ENCODE results near the gene KSR1. TPM values are rescaled to one million over a fixed set of nuclear protein-coding genes. Genes with fewer than 3 reads are reported as not detected.

The KSR1 gene
- total RNA-seq, 2 experiments from 2014 or later = 19.4 to 25.3 TPM

DNA sequence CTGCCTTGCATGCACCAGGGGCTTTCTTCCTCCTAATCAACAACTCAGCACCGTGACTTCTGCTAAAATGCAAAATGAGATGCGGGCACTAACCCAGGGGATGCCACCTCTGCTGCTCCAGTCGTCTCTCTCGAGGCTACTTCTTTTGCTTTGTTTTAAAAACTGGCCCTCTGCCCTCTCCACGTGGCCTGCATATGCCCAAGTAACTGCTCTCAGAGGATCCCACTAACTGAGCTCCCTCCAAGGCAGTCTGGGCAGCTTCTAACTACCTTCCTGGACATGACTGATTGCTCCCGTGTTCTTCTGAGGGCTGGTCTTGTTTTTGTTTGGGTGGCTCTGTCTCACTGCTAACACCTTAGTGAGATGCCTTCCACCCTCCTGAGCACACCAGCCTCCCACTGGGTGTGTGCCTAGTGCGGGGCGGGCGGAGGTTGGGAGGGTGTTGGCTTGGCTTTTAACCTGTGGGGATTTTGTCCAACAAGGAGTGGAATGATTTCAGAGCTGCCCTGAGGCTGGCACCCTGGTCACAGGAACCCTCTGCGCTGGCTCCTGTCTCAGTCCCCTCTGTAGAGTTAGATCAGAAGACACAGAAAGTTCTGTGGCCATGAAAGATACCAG, 165.8 kb downstream of the KSR1 start:
- TF ChIP-seq, protein P1, sequence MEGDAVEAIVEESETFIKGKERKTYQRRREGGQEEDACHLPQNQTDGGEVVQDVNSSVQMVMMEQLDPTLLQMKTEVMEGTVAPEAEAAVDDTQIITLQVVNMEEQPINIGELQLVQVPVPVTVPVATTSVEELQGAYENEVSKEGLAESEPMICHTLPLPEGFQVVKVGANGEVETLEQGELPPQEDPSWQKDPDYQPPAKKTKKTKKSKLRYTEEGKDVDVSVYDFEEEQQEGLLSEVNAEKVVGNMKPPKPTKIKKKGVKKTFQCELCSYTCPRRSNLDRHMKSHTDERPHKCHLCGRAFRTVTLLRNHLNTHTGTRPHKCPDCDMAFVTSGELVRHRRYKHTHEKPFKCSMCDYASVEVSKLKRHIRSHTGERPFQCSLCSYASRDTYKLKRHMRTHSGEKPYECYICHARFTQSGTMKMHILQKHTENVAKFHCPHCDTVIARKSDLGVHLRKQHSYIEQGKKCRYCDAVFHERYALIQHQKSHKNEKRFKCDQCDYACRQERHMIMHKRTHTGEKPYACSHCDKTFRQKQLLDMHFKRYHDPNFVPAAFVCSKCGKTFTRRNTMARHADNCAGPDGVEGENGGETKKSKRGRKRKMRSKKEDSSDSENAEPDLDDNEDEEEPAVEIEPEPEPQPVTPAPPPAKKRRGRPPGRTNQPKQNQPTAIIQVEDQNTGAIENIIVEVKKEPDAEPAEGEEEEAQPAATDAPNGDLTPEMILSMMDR (IDR thresholded peaks at IDR 0.05) = no peak
- Mint-ChIP-seq H3K27ac (no peak overlapping the region), H3K27me3 (no peaks in the 10 kb centered on the region), H3K9me3 (no peaks in the 10 kb centered on the region), H3K4me1 (ENCODE audit: low read depth) (no peaks in the 10 kb centered on the region), H3K4me3 (no peak overlapping the region), H3K36me3 (ENCODE audit: low read depth) (peaks cover 41% of the 10 kb centered on the region)
- Histone ChIP-seq H3K4me3 (ENCODE audit: low read length) (no peak overlapping the region), H3K36me3 (ENCODE audit: insufficient read depth, low read length) (peaks cover 34% of the 10 kb centered on the region), H3K9me3 (ENCODE audit: control insufficient read depth in 1 of 2, insufficient read depth in 1 of 2, low read length in 2 of 2) (no peaks in the 10 kb centered on the region), H3K27ac (ENCODE audit: low read depth in 1 of 2, low read length in 2 of 2) (no peak overlapping the region), H3K4me1 (ENCODE audit: insufficient read depth, low read length) (no peaks in the 10 kb centered on the region), H3K27me3 (ENCODE audit: control insufficient read depth in 1 of 2, insufficient read depth in 2 of 2, low read length in 2 of 2) (no peaks in the 10 kb centered on the region)
- no peak for DNase-seq
- ChIA-PET POLR2A (no interaction called here), CTCF (no interaction called here)
- no peak for ATAC-seq (ENCODE audit: poor library complexity)
- intact Hi-C loops (cut with DNase I, micrococcal nuclease) = no loop called here

DNA sequence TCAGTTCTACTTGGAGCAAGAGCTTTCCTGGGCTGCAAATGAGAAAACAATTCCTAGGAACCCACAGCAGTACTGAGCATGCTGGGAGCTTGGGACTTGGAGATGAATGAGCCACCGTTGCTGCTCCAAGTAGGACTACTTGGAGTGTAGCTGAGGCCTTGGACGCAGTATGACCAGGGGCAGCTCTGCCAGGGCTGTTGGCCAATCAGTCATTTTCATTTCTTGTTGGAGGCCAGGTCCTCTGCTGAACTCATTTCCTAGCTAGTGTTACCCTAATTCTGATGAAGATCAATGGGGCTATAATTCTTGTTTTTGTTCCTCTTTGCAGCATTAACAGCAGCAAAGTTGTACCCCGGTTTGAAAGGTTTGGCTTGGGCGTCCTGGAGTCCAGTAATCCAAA, 166.7 kb downstream of the KSR1 start:
- POLR2A ChIA-PET = no interaction called here
- Mint-ChIP-seq H3K4me3 (no peak overlapping the region), H3K27ac (no peak overlapping the region), H3K27me3 (no peaks in the 10 kb centered on the region), H3K36me3 (ENCODE audit: low read depth) (peaks cover 34% of the 10 kb centered on the region), H3K4me1 (ENCODE audit: low read depth) (no peaks in the 10 kb centered on the region), H3K9me3 (no peaks in the 10 kb centered on the region)
- DNase-seq (no peak), ATAC-seq (ENCODE audit: poor library complexity) (no peak)
- Histone ChIP-seq H3K27me3 (ENCODE audit: control insufficient read depth in 1 of 2, insufficient read depth in 2 of 2, low read length in 2 of 2) (no peaks in the 10 kb centered on the region), H3K4me3 (ENCODE audit: low read length) (no peak overlapping the region), H3K9me3 (ENCODE audit: control insufficient read depth in 1 of 2, insufficient read depth in 1 of 2, low read length in 2 of 2) (no peaks in the 10 kb centered on the region), H3K36me3 (ENCODE audit: insufficient read depth, low read length) (peaks cover 30% of the 10 kb centered on the region), H3K4me1 (ENCODE audit: insufficient read depth, low read length) (no peaks in the 10 kb centered on the region), H3K27ac (ENCODE audit: low read depth in 1 of 2, low read length in 2 of 2) (no peak overlapping the region)
- TF ChIP-seq, protein P1 (IDR thresholded peaks at IDR 0.05) = no peak
- CTCF ChIA-PET = no interaction called here
- intact Hi-C loops (cut with DNase I, micrococcal nuclease) = no loop called here

DNA sequence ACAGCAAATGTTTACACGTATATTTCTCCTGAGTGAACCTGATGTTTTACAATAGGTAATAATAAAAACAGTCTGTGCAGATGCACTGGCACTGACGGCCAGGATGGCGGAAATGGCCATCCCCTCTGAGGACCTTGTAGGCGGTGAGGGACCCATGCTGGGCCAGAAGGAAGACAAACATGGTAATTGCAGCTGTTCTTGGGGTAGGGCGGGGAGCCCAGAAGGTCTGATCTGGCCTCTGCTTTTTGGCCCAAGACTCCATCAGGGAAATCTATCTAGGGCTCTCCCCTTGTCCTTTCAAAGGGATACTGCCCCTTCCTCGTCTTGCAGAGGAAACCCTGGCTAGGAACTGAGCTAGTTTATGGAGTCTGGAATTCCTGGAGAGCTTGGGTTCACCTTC, 167.4 kb downstream of the KSR1 start:
- H3K36me3 ChIP-seq (ENCODE audit: insufficient read depth, low read length) = peaks cover 24% of the 10 kb centered on the region
- intact Hi-C loops (cut with DNase I, micrococcal nuclease) = no loop called here
- H3K9me3 ChIP-seq (ENCODE audit: control insufficient read depth in 1 of 2, insufficient read depth in 1 of 2, low read length in 2 of 2) = no peaks in the 10 kb centered on the region
- H3K27ac Mint-ChIP-seq = no peak overlapping the region
- H3K4me3 ChIP-seq (ENCODE audit: low read length) = no peak overlapping the region
- no peak for ATAC-seq (ENCODE audit: poor library complexity)
- no peaks in the 10 kb centered on the region for H3K4me1 ChIP-seq (ENCODE audit: insufficient read depth, low read length)
- CTCF ChIA-PET = no interaction called here
- no peak overlapping the region for H3K4me3 Mint-ChIP-seq
- no peaks in the 10 kb centered on the region for H3K9me3 Mint-ChIP-seq
- POLR2A ChIA-PET = no interaction called here
- no peak for DNase-seq
- H3K27me3 Mint-ChIP-seq = no peaks in the 10 kb centered on the region
- H3K27ac ChIP-seq (ENCODE audit: low read depth in 1 of 2, low read length in 2 of 2) = no peak overlapping the region
- no peaks in the 10 kb centered on the region for H3K4me1 Mint-ChIP-seq (ENCODE audit: low read depth)
- peaks cover 29% of the 10 kb centered on the region for H3K36me3 Mint-ChIP-seq (ENCODE audit: low read depth)
- TF ChIP-seq, protein P1 (IDR thresholded peaks at IDR 0.05) = no peak
- no peaks in the 10 kb centered on the region for H3K27me3 ChIP-seq (ENCODE audit: control insufficient read depth in 1 of 2, insufficient read depth in 2 of 2, low read length in 2 of 2)
